ENCODE measurements around the gene TRAFD1.

- no peak for TF ChIP-seq ZNF24 (IDR thresholded peaks at IDR 0.05)
- TF ChIP-seq POLR2AphosphoS5 (IDR thresholded peaks at IDR 0.05; ENCODE audit: control insufficient read depth, insufficient read depth, low read depth, low read length), result no peak
- TF ChIP-seq CHD4 (IDR thresholded peaks at IDR 0.05; ENCODE audit: insufficient read depth, insufficient replicate concordance, low read depth, low read length, poor library complexity, severe bottlenecking), result no peak
- TF ChIP-seq KLF6 (CRISPR knock-in tag; IDR thresholded peaks at IDR 0.05; ENCODE audit: borderline replicate concordance), result no peak
These were observed 41.0 kb downstream of the TRAFD1 start for GRCh38 chr12:112166051-112167015.
